HepG2 (cell line): ENCODE measurements around the gene NDRG3. TPM values are rescaled to one million over a fixed set of nuclear protein-coding genes. Genes with fewer than 3 reads are reported as not detected.

Source experiments
- FOXO1 ChIP-seq: sonication (generic); formaldehyde crosslinking; IDR thresholded peaks from 2 replicates; pipeline ENCODE4 v1.4.0; 2020; ENCODE audit warnings: missing genetic modification reagents
- GATA4 ChIP-seq: sonication (generic); IDR thresholded peaks from 2 replicates; pipeline ENCODE4 v1.6.1; 2016; ENCODE audit warnings: antibody characterized with exemption, low read depth, borderline replicate concordance
- HMG20B ChIP-seq: conservative IDR thresholded peaks from 2 replicates; pipeline ENCODE4 v1.6.1; 2016; ENCODE audit warnings: missing genetic modification reagents, missing compliant biosample characterization
- HNRNPUL1 ChIP-seq: fragments of 200-400 bp; formaldehyde crosslinking; IDR thresholded peaks from 2 replicates; pipeline ENCODE4 v1.6.1; 2017; ENCODE audit warnings: low read depth, mild to moderate bottlenecking, low read length, moderate library complexity
- KLF16 ChIP-seq, 2 experiments: sonication (generic) in 1 of 2; formaldehyde crosslinking in 1 of 2; IDR thresholded peaks; 2 replicates each; pipeline versions ENCODE4 v1.6.1 to v1.8.0; 2016 to 2023; ENCODE audit warnings: missing genetic modification reagents in 2 of 2, missing compliant biosample characterization in 1 of 2
- MYC ChIP-seq: sonication (generic); formaldehyde crosslinking; IDR thresholded peaks from 2 replicates; pipeline ENCODE4 v1.9.0; 2021; ENCODE audit warnings: missing genetic modification reagents, borderline replicate concordance
- PAX8 ChIP-seq: sonication (generic); formaldehyde crosslinking; IDR thresholded peaks from 2 replicates; pipeline ENCODE4 v1.8.0; 2022; ENCODE audit warnings: mild to moderate bottlenecking, missing genetic modification reagents, borderline replicate concordance
- RARG ChIP-seq: sonication (generic); formaldehyde crosslinking; IDR thresholded peaks from 2 replicates; pipeline ENCODE4 v1.4.0; 2020; ENCODE audit warnings: low read depth, mild to moderate bottlenecking, missing genetic modification reagents
- TBL1XR1 ChIP-seq: fragments of 150-350 bp; IDR thresholded peaks from 2 replicates; pipeline ENCODE4 v1.6.1; 2014; ENCODE audit warnings: borderline replicate concordance, low read length; ENCODE audit not compliant: partially characterized antibody
- YEATS2 ChIP-seq: sonication (generic); formaldehyde crosslinking; IDR thresholded peaks from 2 replicates; pipeline ENCODE4 v1.4.0; 2020; ENCODE audit warnings: missing genetic modification reagents, borderline replicate concordance
- ZBTB21 ChIP-seq: sonication (generic); formaldehyde crosslinking; IDR thresholded peaks from 2 replicates; pipeline ENCODE4 v1.4.0; 2020; ENCODE audit warnings: missing genetic modification reagents
- ZNF3 ChIP-seq: IDR thresholded peaks from 2 replicates; pipeline ENCODE4 v1.7.0; 2017; ENCODE audit warnings: inconsistent platforms
- ZNF337 ChIP-seq: sonication (generic); formaldehyde crosslinking; IDR thresholded peaks from 2 replicates; pipeline ENCODE4 v1.5.1; 2020; ENCODE audit warnings: missing genetic modification reagents, low read depth, mild to moderate bottlenecking, borderline replicate concordance
- ZNF564 ChIP-seq: sonication (generic); formaldehyde crosslinking; IDR thresholded peaks from 2 replicates; pipeline ENCODE4 v1.8.1; 2023; ENCODE audit warnings: mild to moderate bottlenecking, missing genetic modification reagents
- ZNF761 ChIP-seq: sonication (generic); formaldehyde crosslinking; conservative IDR thresholded peaks from 2 replicates; pipeline ENCODE4 v1.4.0; 2020; ENCODE audit warnings: mild to moderate bottlenecking, missing genetic modification reagents
- ZNF775 ChIP-seq: sonication (generic); formaldehyde crosslinking; IDR thresholded peaks from 2 replicates; pipeline ENCODE4 v1.4.0; 2020; ENCODE audit warnings: missing genetic modification reagents, mild to moderate bottlenecking, moderate library complexity, borderline replicate concordance
- ZNF816 ChIP-seq: sonication (generic); formaldehyde crosslinking; IDR thresholded peaks from 2 replicates; pipeline ENCODE4 v1.8.0; 2022; ENCODE audit warnings: missing genetic modification reagents, mild to moderate bottlenecking, borderline replicate concordance
- polyA plus RNA-seq, 8 experiments: library from polyadenylated mRNA; depleted of rRNA in 3 of 8; stranded (reverse) in 7 of 8; unstranded in 1 of 8; fragments of >200 nt; fragmentation: Illumina TruSeq in 4 of 8; extraction: Trizol in 4 of 8; gene quantifications; 2 replicates each; pipeline versions ENCODE4 v1.2.1 to v1.2.3, GENCODE V29; 2011 to 2016; ENCODE audit warnings: low read depth in 4 of 8, missing spikeins in 1 of 8, mixed read lengths in 1 of 8; ENCODE audit not compliant: insufficient read depth in 1 of 8
- total RNA-seq, 5 experiments: library from RNA; depleted of rRNA; stranded (reverse); fragments of >200 nt; fragmentation: Illumina TruSeq; extraction: Trizol; gene quantifications; 2 replicates each; pipeline ENCODE4 v1.2.3, GENCODE V29; 2016; ENCODE audit warnings: low read depth in 1 of 5
- TF ChIP-seq, protein P1 (sequence below): sonication (generic); formaldehyde crosslinking; IDR thresholded peaks from 2 replicates; pipeline ENCODE4 v1.9.0; 2021; ENCODE audit warnings: missing genetic modification reagents, borderline replicate concordance
- TF ChIP-seq, protein P2 (sequence below): sonication (generic); formaldehyde crosslinking; IDR thresholded peaks from 2 replicates; pipeline ENCODE4 v1.5.1; 2020; ENCODE audit warnings: mild to moderate bottlenecking, moderate library complexity, missing genetic modification reagents
- TF ChIP-seq, protein P3 (sequence below): IDR thresholded peaks from 2 replicates; pipeline ENCODE4 v1.6.1; 2016; ENCODE audit warnings: control low read depth
- TF ChIP-seq, protein P4 (sequence below): sonication (generic); formaldehyde crosslinking; IDR thresholded peaks from 2 replicates; pipeline ENCODE4 v1.4.0; 2020; ENCODE audit warnings: low read depth, mild to moderate bottlenecking, missing genetic modification reagents

NDRG3 gene
- total and polyA plus RNA-seq, 2 of the 13 experiments (the other 11 are each of a cell fraction or from before 2014, with no cell fraction given) = 36.0 to 40.5 TPM

DNA sequence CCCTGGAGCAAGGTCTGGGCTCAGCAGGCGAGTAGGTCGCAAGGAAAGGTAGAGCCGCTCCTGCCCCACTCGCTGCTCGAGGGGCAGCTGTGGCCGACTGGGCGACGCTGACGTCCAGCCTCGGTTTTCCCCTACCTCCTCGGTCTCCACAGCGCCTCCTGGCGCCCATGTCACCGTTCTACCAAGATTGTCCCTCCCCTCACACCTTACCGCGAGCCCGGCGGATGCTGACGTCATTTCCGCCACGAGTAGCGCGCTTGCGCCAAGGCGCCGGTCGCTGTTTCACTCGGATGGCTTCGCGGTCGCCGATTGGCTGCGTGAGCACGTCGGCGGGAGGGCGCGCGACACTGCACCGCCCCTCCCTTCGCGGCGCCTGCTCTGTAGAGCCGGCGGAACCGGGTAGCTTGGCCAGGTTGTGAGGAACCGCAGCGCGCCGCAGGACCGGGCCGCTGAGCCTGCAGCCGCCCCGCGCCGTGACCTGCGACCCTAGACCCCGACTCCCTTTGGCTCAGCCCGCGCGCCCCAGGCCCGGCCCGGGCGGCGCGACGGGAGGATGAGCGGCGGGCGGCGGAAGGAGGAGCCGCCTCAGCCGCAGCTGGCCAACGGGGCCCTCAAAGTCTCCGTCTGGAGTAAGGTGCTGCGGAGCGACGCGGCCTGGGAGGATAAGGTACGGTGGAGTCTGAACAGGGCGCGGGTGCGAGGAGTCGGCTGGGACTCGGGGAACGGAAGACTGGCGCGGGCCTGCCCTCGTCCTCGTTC is 140.3 kb downstream of the NDRG3 start, which contains the start of gene RAB5IF (continued):
- TF ChIP-seq, protein P1, sequence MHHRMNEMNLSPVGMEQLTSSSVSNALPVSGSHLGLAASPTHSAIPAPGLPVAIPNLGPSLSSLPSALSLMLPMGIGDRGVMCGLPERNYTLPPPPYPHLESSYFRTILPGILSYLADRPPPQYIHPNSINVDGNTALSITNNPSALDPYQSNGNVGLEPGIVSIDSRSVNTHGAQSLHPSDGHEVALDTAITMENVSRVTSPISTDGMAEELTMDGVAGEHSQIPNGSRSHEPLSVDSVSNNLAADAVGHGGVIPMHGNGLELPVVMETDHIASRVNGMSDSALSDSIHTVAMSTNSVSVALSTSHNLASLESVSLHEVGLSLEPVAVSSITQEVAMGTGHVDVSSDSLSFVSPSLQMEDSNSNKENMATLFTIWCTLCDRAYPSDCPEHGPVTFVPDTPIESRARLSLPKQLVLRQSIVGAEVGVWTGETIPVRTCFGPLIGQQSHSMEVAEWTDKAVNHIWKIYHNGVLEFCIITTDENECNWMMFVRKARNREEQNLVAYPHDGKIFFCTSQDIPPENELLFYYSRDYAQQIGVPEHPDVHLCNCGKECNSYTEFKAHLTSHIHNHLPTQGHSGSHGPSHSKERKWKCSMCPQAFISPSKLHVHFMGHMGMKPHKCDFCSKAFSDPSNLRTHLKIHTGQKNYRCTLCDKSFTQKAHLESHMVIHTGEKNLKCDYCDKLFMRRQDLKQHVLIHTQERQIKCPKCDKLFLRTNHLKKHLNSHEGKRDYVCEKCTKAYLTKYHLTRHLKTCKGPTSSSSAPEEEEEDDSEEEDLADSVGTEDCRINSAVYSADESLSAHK (CRISPR knock-in tag) = peak; percentile 63; the same call in 1 of the 2 replicates
- TF ChIP-seq MYC (CRISPR knock-in tag) (peak; percentile 95), PAX8 (CRISPR knock-in tag) (peak; percentile 8; the same call in 1 of the 2 replicates), ZNF816 (CRISPR knock-in tag) (peak; percentile 99), TBL1XR1 (peak; percentile 75), ZNF761 (CRISPR knock-in tag) (peak; percentile 60; the same call in 1 of the 2 replicates), ZNF3 (CRISPR knock-in tag) (no peak), KLF16 (CRISPR knock-in tag; IDR thresholded peaks at IDR 0.05) (peak in 1 of 2 experiments; percentile 99; a peak in 2 of 4 replicates), ZBTB21 (CRISPR knock-in tag) (peak; percentile 87), RARG (CRISPR knock-in tag) (no peak; the same call in 1 of the 2 replicates), GATA4 (peak; percentile 91; the same call in 1 of the 2 replicates), ZNF775 (0 out of 2 replicates have a peak, but pooled peaks have one; percentile 3), ZNF337 (CRISPR knock-in tag) (peak; percentile 90), ZNF564 (CRISPR knock-in tag) (peak; percentile 88; the same call in 1 of the 2 replicates), HMG20B (CRISPR knock-in tag) (peak; percentile 71; the same call in 1 of the 2 replicates), HNRNPUL1 (peak; percentile 66; the same call in 1 of the 2 replicates), YEATS2 (CRISPR knock-in tag) (peak; percentile 100), FOXO1 (CRISPR knock-in tag) (peak; percentile 85)
- TF ChIP-seq, protein P2, sequence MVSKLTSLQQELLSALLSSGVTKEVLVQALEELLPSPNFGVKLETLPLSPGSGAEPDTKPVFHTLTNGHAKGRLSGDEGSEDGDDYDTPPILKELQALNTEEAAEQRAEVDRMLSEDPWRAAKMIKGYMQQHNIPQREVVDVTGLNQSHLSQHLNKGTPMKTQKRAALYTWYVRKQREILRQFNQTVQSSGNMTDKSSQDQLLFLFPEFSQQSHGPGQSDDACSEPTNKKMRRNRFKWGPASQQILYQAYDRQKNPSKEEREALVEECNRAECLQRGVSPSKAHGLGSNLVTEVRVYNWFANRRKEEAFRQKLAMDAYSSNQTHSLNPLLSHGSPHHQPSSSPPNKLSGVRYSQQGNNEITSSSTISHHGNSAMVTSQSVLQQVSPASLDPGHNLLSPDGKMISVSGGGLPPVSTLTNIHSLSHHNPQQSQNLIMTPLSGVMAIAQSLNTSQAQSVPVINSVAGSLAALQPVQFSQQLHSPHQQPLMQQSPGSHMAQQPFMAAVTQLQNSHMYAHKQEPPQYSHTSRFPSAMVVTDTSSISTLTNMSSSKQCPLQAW (CRISPR knock-in tag) = peak; percentile 98
- TF ChIP-seq, protein P3, sequence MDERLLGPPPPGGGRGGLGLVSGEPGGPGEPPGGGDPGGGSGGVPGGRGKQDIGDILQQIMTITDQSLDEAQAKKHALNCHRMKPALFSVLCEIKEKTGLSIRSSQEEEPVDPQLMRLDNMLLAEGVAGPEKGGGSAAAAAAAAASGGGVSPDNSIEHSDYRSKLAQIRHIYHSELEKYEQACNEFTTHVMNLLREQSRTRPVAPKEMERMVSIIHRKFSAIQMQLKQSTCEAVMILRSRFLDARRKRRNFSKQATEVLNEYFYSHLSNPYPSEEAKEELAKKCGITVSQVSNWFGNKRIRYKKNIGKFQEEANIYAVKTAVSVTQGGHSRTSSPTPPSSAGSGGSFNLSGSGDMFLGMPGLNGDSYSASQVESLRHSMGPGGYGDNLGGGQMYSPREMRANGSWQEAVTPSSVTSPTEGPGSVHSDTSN (CRISPR knock-in tag) = peak; percentile 35; the same call in 1 of the 2 replicates
- TF ChIP-seq, protein P4, sequence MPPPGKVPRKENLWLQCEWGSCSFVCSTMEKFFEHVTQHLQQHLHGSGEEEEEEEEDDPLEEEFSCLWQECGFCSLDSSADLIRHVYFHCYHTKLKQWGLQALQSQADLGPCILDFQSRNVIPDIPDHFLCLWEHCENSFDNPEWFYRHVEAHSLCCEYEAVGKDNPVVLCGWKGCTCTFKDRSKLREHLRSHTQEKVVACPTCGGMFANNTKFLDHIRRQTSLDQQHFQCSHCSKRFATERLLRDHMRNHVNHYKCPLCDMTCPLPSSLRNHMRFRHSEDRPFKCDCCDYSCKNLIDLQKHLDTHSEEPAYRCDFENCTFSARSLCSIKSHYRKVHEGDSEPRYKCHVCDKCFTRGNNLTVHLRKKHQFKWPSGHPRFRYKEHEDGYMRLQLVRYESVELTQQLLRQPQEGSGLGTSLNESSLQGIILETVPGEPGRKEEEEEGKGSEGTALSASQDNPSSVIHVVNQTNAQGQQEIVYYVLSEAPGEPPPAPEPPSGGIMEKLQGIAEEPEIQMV (CRISPR knock-in tag) = peak; percentile 89
